Central memory CD8-positive, alpha-beta T cell (primary cell): Measurements from ENCODE around the gene FAAP20.
A peak's percentile ranks its signal among the peaks of the same experiment; 100 is the strongest.

ENCODE experiments used
- ATAC-seq: fragments of 150-1000 bp; cut with Tn5 transposase; replicated peaks from 2 replicates; pipeline ENCODE4 v1.10.0; 2022; ENCODE audit warnings: mild to moderate bottlenecking, moderate FRiP score, moderate number of reproducible peaks; ENCODE audit not compliant: poor library complexity, severe bottlenecking; ENCODE audit errors: extremely low read depth
- DNase-seq, 2 donors: peaks; one replicate each; pipeline ENCODE4 v3.0.0; 2021; ENCODE audit warnings: low spot score in 2 of 2
- H3K27ac Mint-ChIP-seq: one replicate; pipeline ENCODE4 v1.8.0; 2022; ENCODE audit warnings: low read depth, mild to moderate bottlenecking, moderate library complexity, mixed read lengths
- H3K27me3 Mint-ChIP-seq: one replicate; pipeline ENCODE4 v1.8.0; 2022; ENCODE audit warnings: mixed read lengths
- H3K36me3 Mint-ChIP-seq: one replicate; pipeline ENCODE4 v1.8.0; 2022; ENCODE audit warnings: mild to moderate bottlenecking, moderate library complexity, mixed read lengths; ENCODE audit not compliant: insufficient read depth
- H3K4me1 Mint-ChIP-seq: one replicate; pipeline ENCODE4 v1.8.0; 2022; ENCODE audit warnings: mixed read lengths
- H3K4me3 Mint-ChIP-seq: one replicate; pipeline ENCODE4 v1.8.0; 2022; ENCODE audit warnings: mild to moderate bottlenecking, moderate library complexity, mixed read lengths
- H3K9me3 Mint-ChIP-seq: one replicate; pipeline ENCODE4 v1.8.0; 2022; ENCODE audit warnings: mixed read lengths

Gene FAAP20

GRCh38 chr1:2192031-2192995, 2.3 kb downstream of the FAAP20 start:
- peaks cover 11% of the 10 kb centered on the region for H3K36me3 Mint-ChIP-seq
- H3K4me3 Mint-ChIP-seq = peak overlapping the region; percentile 81
- ATAC-seq (no peak), DNase-seq (no peak)
- H3K4me1 Mint-ChIP-seq = peaks cover 5% of the 10 kb centered on the region
- peak overlapping the region; percentile 39 for H3K27ac Mint-ChIP-seq
- no peaks in the 10 kb centered on the region for H3K27me3 Mint-ChIP-seq
- H3K9me3 Mint-ChIP-seq = no peaks in the 10 kb centered on the region

GRCh38 chr1:2190491-2190976, 4.0 kb downstream of the FAAP20 start:
- H3K4me3 Mint-ChIP-seq = peak overlapping the region; percentile 48
- H3K4me1 Mint-ChIP-seq = peaks cover 5% of the 10 kb centered on the region
- ATAC-seq (no peak), DNase-seq (no peak)
- no peaks in the 10 kb centered on the region for H3K9me3 Mint-ChIP-seq
- H3K27ac Mint-ChIP-seq = peak overlapping the region; percentile 46
- H3K27me3 Mint-ChIP-seq = no peaks in the 10 kb centered on the region
- H3K36me3 Mint-ChIP-seq = peaks cover 11% of the 10 kb centered on the region

- H3K4me1 Mint-ChIP-seq = peaks cover 5% of the 10 kb centered on the region
- H3K4me3 Mint-ChIP-seq = peak overlapping the region; percentile 67
- H3K36me3 Mint-ChIP-seq = peaks cover 7% of the 10 kb centered on the region
- DNase-seq = peak; percentile 86 to 89
- no peaks in the 10 kb centered on the region for H3K27me3 Mint-ChIP-seq
- peak; percentile 91 for ATAC-seq
- no peaks in the 10 kb centered on the region for H3K9me3 Mint-ChIP-seq
- peak overlapping the region; percentile 88 for H3K27ac Mint-ChIP-seq
These were observed 4.8 kb downstream of the FAAP20 start for GRCh38 chr1:2189459-2190425.

GRCh38 chr1:2188336-2188735, 6.2 kb downstream of the FAAP20 start:
- ATAC-seq (no peak), DNase-seq (no peak)
- Mint-ChIP-seq H3K27ac (no peak overlapping the region), H3K36me3 (peaks cover 5% of the 10 kb centered on the region), H3K9me3 (no peaks in the 10 kb centered on the region), H3K4me1 (peaks cover 5% of the 10 kb centered on the region), H3K27me3 (no peaks in the 10 kb centered on the region), H3K4me3 (no peak overlapping the region)

- H3K4me1 Mint-ChIP-seq = peaks cover 5% of the 10 kb centered on the region
- peaks cover 7% of the 10 kb centered on the region for H3K36me3 Mint-ChIP-seq
- H3K4me3 Mint-ChIP-seq = no peak overlapping the region
- DNase-seq (no peak), ATAC-seq (no peak)
- H3K9me3 Mint-ChIP-seq = no peaks in the 10 kb centered on the region
- no peaks in the 10 kb centered on the region for H3K27me3 Mint-ChIP-seq
- H3K27ac Mint-ChIP-seq = no peak overlapping the region
These were observed 7.0 kb downstream of the FAAP20 start for GRCh38 chr1:2187619-2188018.

- DNase-seq (no peak), ATAC-seq (no peak)
- no peaks in the 10 kb centered on the region for H3K27me3 Mint-ChIP-seq
- no peak overlapping the region for H3K4me3 Mint-ChIP-seq
- no peak overlapping the region for H3K27ac Mint-ChIP-seq
- peaks cover 7% of the 10 kb centered on the region for H3K36me3 Mint-ChIP-seq
- H3K4me1 Mint-ChIP-seq = peaks cover 5% of the 10 kb centered on the region
- H3K9me3 Mint-ChIP-seq = no peaks in the 10 kb centered on the region
These were observed 7.7 kb downstream of the FAAP20 start for GRCh38 chr1:2186901-2187300.

- H3K9me3 Mint-ChIP-seq = no peaks in the 10 kb centered on the region
- DNase-seq (no peak), ATAC-seq (no peak)
- H3K27me3 Mint-ChIP-seq = no peaks in the 10 kb centered on the region
- H3K27ac Mint-ChIP-seq = no peak overlapping the region
- H3K4me1 Mint-ChIP-seq = no peaks in the 10 kb centered on the region
- no peak overlapping the region for H3K4me3 Mint-ChIP-seq
- H3K36me3 Mint-ChIP-seq = peaks cover 7% of the 10 kb centered on the region
These were observed 8.4 kb downstream of the FAAP20 start for GRCh38 chr1:2185880-2186855.

- no peak overlapping the region for H3K4me3 Mint-ChIP-seq
- H3K36me3 Mint-ChIP-seq = peaks cover 10% of the 10 kb centered on the region
- DNase-seq (no peak), ATAC-seq (no peak)
- H3K27me3 Mint-ChIP-seq = no peaks in the 10 kb centered on the region
- no peaks in the 10 kb centered on the region for H3K9me3 Mint-ChIP-seq
- H3K27ac Mint-ChIP-seq = no peak overlapping the region
- no peaks in the 10 kb centered on the region for H3K4me1 Mint-ChIP-seq
These were observed 9.6 kb downstream of the FAAP20 start for GRCh38 chr1:2184934-2185333.

GRCh38 chr1:2184531-2184930, 10.0 kb downstream of the FAAP20 start:
- Mint-ChIP-seq H3K4me1 (no peaks in the 10 kb centered on the region), H3K27me3 (no peaks in the 10 kb centered on the region), H3K4me3 (no peak overlapping the region)

GRCh38 chr1:2183937-2184334, 10.6 kb downstream of the FAAP20 start:
- peak overlapping the region; percentile 46 for H3K27ac Mint-ChIP-seq
- ATAC-seq = no peak
- H3K4me3 Mint-ChIP-seq = no peak overlapping the region
- H3K9me3 Mint-ChIP-seq = no peaks in the 10 kb centered on the region
- DNase-seq = no peak
- no peaks in the 10 kb centered on the region for H3K4me1 Mint-ChIP-seq
- H3K27me3 Mint-ChIP-seq = no peaks in the 10 kb centered on the region
- H3K36me3 Mint-ChIP-seq = peaks cover 8% of the 10 kb centered on the region

More at GRCh38 chr1:2184531-2184930, 10.0 kb downstream of the FAAP20 start:
- no peak for DNase-seq
- peaks cover 10% of the 10 kb centered on the region for H3K36me3 Mint-ChIP-seq
- no peaks in the 10 kb centered on the region for H3K9me3 Mint-ChIP-seq
- H3K27ac Mint-ChIP-seq = no peak overlapping the region
- no peak for ATAC-seq

GRCh38 chr1:2182376-2182775, 12.2 kb downstream of the FAAP20 start:
- Mint-ChIP-seq H3K36me3 (peaks cover 12% of the 10 kb centered on the region), H3K4me1 (no peaks in the 10 kb centered on the region)

More at GRCh38 chr1:2182376-2182775, 12.2 kb downstream of the FAAP20 start:
- Mint-ChIP-seq H3K27ac (no peak overlapping the region), H3K4me3 (no peak overlapping the region), H3K9me3 (no peaks in the 10 kb centered on the region), H3K27me3 (no peaks in the 10 kb centered on the region)
- no peak for ATAC-seq
- no peak for DNase-seq
